K562 (cell line): ENCODE results near the gene LUC7L. TPM values are rescaled to one million over a fixed set of nuclear protein-coding genes. Genes with fewer than 3 reads are reported as not detected.

Source experiments
- ATAC-seq: fragments of 200-7000 bp; cut with Tn5 transposase; 3 replicates; pipeline ENCODE4 v1.9.1; 2020; ENCODE audit warnings: moderate library complexity
- BruUV-seq: library from RNA; stranded (reverse); fragments of 400-500 nt; replicated peaks from 2 replicates; lab custom pipeline; 2021; lab: Mats Ljungman, UMichigan
- CTCF ChIA-PET: fragments of 300-600 bp; formaldehyde crosslinking; extraction: SDS; loops from one replicate; lab custom pipeline; 2021; ENCODE audit warnings: low intra/inter-chr PET ratio; lab: Yijun Ruan, JAX
- POLR2A ChIA-PET: fragments of 300-600, 350-650 bp; sonication (Branson Sonifier 250); formaldehyde crosslinking; extraction: SDS; loops from one replicate; lab custom pipeline; 2021; ENCODE audit warnings: antibody characterized with exemption, inconsistent platforms; lab: Yijun Ruan, JAX
- DNase-seq, 4 experiments: peaks; one replicate each; pipeline versions ENCODE4 v3.0.0 to v3.0.0-alpha.2; 2011 to 2018; ENCODE audit warnings: low spot score in 3 of 4, mixed read lengths in 3 of 4; ENCODE audit errors: extremely low read depth in 1 of 4
- FAIRE-seq: peaks from 2 replicates; lab custom pipeline; 2011; peaks lifted over from hg19 to GRCh38; lab: Jason Lieb, UNC
- H2AFZ ChIP-seq: 2 replicates; pipeline ENCODE4 v1.6.0; 2011; ENCODE audit warnings: low read depth, low read length, control low read depth, inconsistent platforms
- H3K27ac ChIP-seq: fragments of 200-600 bp; 3 replicates; pipeline ENCODE4 v1.8.0; 2011; ENCODE audit warnings: low read depth, mild to moderate bottlenecking, control low read depth, inconsistent platforms, low read length, moderate library complexity, mixed read lengths; ENCODE audit errors: extremely low read depth
- H3K27me3 ChIP-seq, 2 experiments: fragments of 300-600 bp in 1 of 2; 2 replicates in 1 of 2; 3 replicates in 1 of 2; pipeline versions ENCODE4 v1.6.0 to v1.8.0; 2011; ENCODE audit warnings: inconsistent platforms in 2 of 2, low read length in 2 of 2, mild to moderate bottlenecking in 1 of 2, mixed read lengths in 1 of 2, moderate library complexity in 1 of 2; ENCODE audit not compliant: control insufficient read depth in 2 of 2, insufficient read depth in 2 of 2
- H3K36me3 ChIP-seq: fragments of 300-600 bp; 3 replicates; pipeline ENCODE4 v1.8.0; 2011; ENCODE audit warnings: mild to moderate bottlenecking, low read length, inconsistent platforms; ENCODE audit not compliant: control insufficient read depth, insufficient read depth
- H3K4me1 ChIP-seq, 2 experiments: fragments of 200-600 bp in 1 of 2; replicated peaks in 1 of 2; 2 replicates in 1 of 2; 3 replicates in 1 of 2; pipeline versions ENCODE4 v1.5.1 to v1.8.0; 2011; ENCODE audit warnings: inconsistent platforms in 2 of 2, low read length in 2 of 2, mild to moderate bottlenecking in 1 of 2, mixed read lengths in 1 of 2, moderate library complexity in 1 of 2; ENCODE audit not compliant: control insufficient read depth in 2 of 2, insufficient read depth in 2 of 2
- H3K4me2 ChIP-seq: 2 replicates; pipeline ENCODE4 v1.6.1; 2011; ENCODE audit warnings: low read length, control low read depth, inconsistent platforms, mixed read lengths; ENCODE audit not compliant: insufficient read depth
- H3K4me3 ChIP-seq: fragments of 200-600 bp; sonication (generic), shearing (Covaris generic); 2 replicates; pipeline ENCODE4 v1.5.1; 2016; ENCODE audit warnings: control low read depth, inconsistent platforms
- H3K79me2 ChIP-seq: fragments of 200-600 bp; 3 replicates; pipeline ENCODE4 v1.8.0; 2011; ENCODE audit warnings: low read length, inconsistent platforms; ENCODE audit not compliant: control insufficient read depth, insufficient read depth
- H3K9ac ChIP-seq, 2 experiments: 2 replicates each; pipeline versions ENCODE4 v1.6.0 to v1.6.1; 2011; ENCODE audit warnings: low read depth in 2 of 2, low read length in 2 of 2, control low read depth in 1 of 2, inconsistent platforms in 1 of 2, mild to moderate bottlenecking in 1 of 2, mixed read lengths in 1 of 2; ENCODE audit not compliant: insufficient read depth in 1 of 2
- H3K9me1 ChIP-seq: one replicate; pipeline ENCODE4 v1.6.0; 2011; ENCODE audit warnings: inconsistent platforms, mild to moderate bottlenecking, low read length, moderate library complexity; ENCODE audit not compliant: control insufficient read depth, insufficient read depth
- H3K9me3 ChIP-seq: replicated peaks from 2 replicates; pipeline ENCODE4 v1.5.1; 2011; ENCODE audit warnings: low read depth, low read length, inconsistent platforms; ENCODE audit not compliant: control insufficient read depth, insufficient read depth
- H4K20me1 ChIP-seq: replicated peaks from 2 replicates; pipeline ENCODE4 v1.6.1; 2011; ENCODE audit warnings: low read length, inconsistent platforms, mixed read lengths; ENCODE audit not compliant: control insufficient read depth, insufficient read depth
- ARHGAP35 ChIP-seq: fragments of 450-650 bp; IDR thresholded peaks from 2 replicates; pipeline ENCODE4 v1.6.1; 2018; ENCODE audit not compliant: partially characterized antibody
- CHD2 ChIP-seq: IDR thresholded peaks from 2 replicates; pipeline ENCODE4 v1.6.1; 2011; ENCODE audit warnings: low read depth, low read length
- CXXC5 ChIP-seq: fragments of 250-450 bp; sonication (Bioruptor Pico); IDR thresholded peaks from 2 replicates; pipeline ENCODE4 v1.8.0; 2022; ENCODE audit warnings: inconsistent platforms, mild to moderate bottlenecking, moderate library complexity
- ETV1 ChIP-seq: fragments of 450-650 bp; conservative IDR thresholded peaks from 2 replicates; pipeline ENCODE4 v1.6.1; 2016; ENCODE audit warnings: missing genetic modification characterization, control low read depth, low read depth, missing compliant biosample characterization
- HNRNPK ChIP-seq: fragments of 200-400 bp; formaldehyde crosslinking; IDR thresholded peaks from one replicate; pipeline ENCODE4 v1.6.1; 2018; ENCODE audit warnings: mild to moderate bottlenecking, low read depth, low read length; ENCODE audit not compliant: poor library complexity, severe bottlenecking
- NELFE ChIP-seq: IDR thresholded peaks from 2 replicates; pipeline ENCODE4 v1.6.1; 2011; ENCODE audit warnings: mild to moderate bottlenecking; ENCODE audit not compliant: insufficient read depth, insufficient read length
- PTBP1 ChIP-seq: fragments of 200-400 bp; formaldehyde crosslinking; IDR thresholded peaks from 2 replicates; pipeline ENCODE4 v1.6.1; 2017; ENCODE audit warnings: low read depth, low read length
- RUNX1 ChIP-seq: sonication (generic); IDR thresholded peaks from 2 replicates; pipeline ENCODE4 v1.6.1; 2016; ENCODE audit warnings: antibody characterized with exemption, low read depth
- SOX6 ChIP-seq: fragments of 450-650 bp; IDR thresholded peaks from 2 replicates; pipeline ENCODE4 v1.6.1; 2014; ENCODE audit warnings: mild to moderate bottlenecking
- STAT5B ChIP-seq: fragments of 250-450 bp; sonication (Bioruptor Pico); IDR thresholded peaks from 2 replicates; pipeline ENCODE4 v1.8.0; 2021; ENCODE audit warnings: mild to moderate bottlenecking, inconsistent platforms
- ZFP30 ChIP-seq: fragments of 250-450 bp; sonication (Bioruptor Pico); IDR thresholded peaks from 2 replicates; pipeline ENCODE4 v1.8.0; 2022; ENCODE audit warnings: moderate library complexity, mild to moderate bottlenecking, inconsistent platforms, borderline replicate concordance
- ZFX ChIP-seq: sonication (generic); formaldehyde crosslinking; IDR thresholded peaks from 2 replicates; pipeline ENCODE4 v1.8.0; 2022; ENCODE audit warnings: mild to moderate bottlenecking, missing genetic modification reagents, moderate library complexity
- WGBS: fragments of 100-300 bp; shearing (Covaris generic); methylation state at CpG from one replicate; pipeline ENCODE4 v1.1.6; 2016; ENCODE audit warnings: low coverage, mixed read lengths; ENCODE audit not compliant: insufficient coverage; ENCODE audit errors: missing lambda C conversion rate; 5-methylcytosine and 5-hydroxymethylcytosine counted together
- in situ Hi-C: fragments of 300-500 bp; cut with MboI; formaldehyde crosslinking; loops from 4 replicates; pipeline ENCODE4 v1.15.0; 2018; ENCODE audit warnings: inconsistent platforms, mixed read lengths
- intact Hi-C: fragments of 100-400 bp; cut with micrococcal nuclease; formaldehyde crosslinking; loops from 2 replicates; pipeline ENCODE4 v1.14.2; 2022
- polyA plus RNA-seq, 8 experiments: library from polyadenylated mRNA; depleted of rRNA in 4 of 8; stranded (reverse) in 5 of 8; unstranded in 3 of 8; fragments of >200 nt; fragmentation: Nextera tagmentation in 2 of 8; fragmentation: Illumina TruSeq in 1 of 8; extraction: Ambion mirVana in 2 of 8; extraction: Trizol in 1 of 8; gene quantifications; 2 replicates each; pipeline versions ENCODE4 v1.2.1 to v1.2.3, GENCODE V29; 2011 to 2014; ENCODE audit warnings: inconsistent platforms in 1 of 8, missing spikeins in 1 of 8
- total RNA-seq, 7 experiments: library from RNA; depleted of rRNA in 6 of 7; stranded (reverse); fragments of >200 nt in 6 of 7; fragmentation: Illumina TruSeq in 2 of 7; extraction: Trizol in 2 of 7; gene quantifications; 2 replicates each; pipeline versions ENCODE4 v1.2.1 to v1.2.3, GENCODE V29; 2011 to 2021; ENCODE audit warnings: low replicate concordance in 1 of 7
- TF ChIP-seq, protein P1 (sequence below): fragments of 250-450 bp; sonication (Bioruptor Pico); IDR thresholded peaks from 2 replicates; pipeline ENCODE4 v1.4.0; 2020
- TF ChIP-seq, protein P2 (sequence below): sonication (generic); formaldehyde crosslinking; IDR thresholded peaks from 2 replicates; pipeline ENCODE4 v1.8.0; 2023; ENCODE audit warnings: mild to moderate bottlenecking, missing genetic modification reagents

The LUC7L gene
- total and polyA plus RNA-seq, 9 of the 15 experiments (the other 6 are each of a cell fraction or from before 2014, with no cell fraction given): 1.7 to 93.3 (median 59.5) TPM

DNA sequence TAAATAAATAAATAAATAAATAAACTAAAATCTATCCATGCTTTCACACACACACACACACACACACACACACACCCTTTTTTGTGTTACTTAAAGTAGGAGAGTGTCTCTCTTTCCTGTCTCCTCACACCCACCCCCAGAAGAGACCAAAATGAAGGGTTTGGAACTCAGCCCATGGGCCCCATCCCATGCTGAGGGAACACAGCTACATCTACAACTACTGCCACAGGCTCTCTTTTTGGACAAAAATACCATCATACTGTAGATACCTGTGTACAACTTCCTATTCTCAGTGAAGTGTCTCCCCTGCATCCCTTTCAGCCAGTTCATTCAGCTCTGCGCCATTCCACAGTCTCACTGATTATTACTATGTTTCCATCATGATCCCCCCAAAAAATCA is 58.5 kb downstream of the LUC7L start:
- Histone ChIP-seq H4K20me1 (no peaks in the 10 kb centered on the region), H3K4me2 (no peak overlapping the region), H3K9ac (no peak overlapping the region), H3K4me3 (no peak overlapping the region), H3K27me3 (no peaks in the 10 kb centered on the region), H3K36me3 (no peaks in the 10 kb centered on the region), H2AFZ (no peak overlapping the region), H3K9me3 (no peaks in the 10 kb centered on the region), H3K27ac (no peak overlapping the region), H3K4me1 (peaks cover 24 to 65% of the 10 kb centered on the region in 2 experiments; a peak in 4 of 5 replicates), H3K79me2 (peaks cover 4% of the 10 kb centered on the region; the same call in 1 of the 3 replicates), H3K9me1 (no peaks in the 10 kb centered on the region)
- in situ Hi-C loops: no loop called here
- BruUV-seq: no TSS peak
- CTCF ChIA-PET: no interaction called here
- POLR2A ChIA-PET: interaction anchor here (0.6 to 1.0 kb wide), 2 partner anchors 10 to 102 kb away, joined by 3 to 4 read pairs; partner anchors contain the start of gene HBQ1
- no peak for ATAC-seq
- no peak for DNase-seq
- intact Hi-C loops: no loop called here
- WGBS: 38% methylated on average over 1 of the region's 1 CpG
- no peak for FAIRE-seq
- TF ChIP-seq ZFP30 (CRISPR knock-in tag) (no peak), ETV1 (no peak), ZFX (CRISPR knock-in tag) (no peak), SOX6 (no peak), PTBP1 (no peak), HNRNPK (no peak), NELFE (no peak), STAT5B (no peak), RUNX1 (no peak), CXXC5 (no peak), ARHGAP35 (no peak), CHD2 (no peak)
- TF ChIP-seq, protein P1, sequence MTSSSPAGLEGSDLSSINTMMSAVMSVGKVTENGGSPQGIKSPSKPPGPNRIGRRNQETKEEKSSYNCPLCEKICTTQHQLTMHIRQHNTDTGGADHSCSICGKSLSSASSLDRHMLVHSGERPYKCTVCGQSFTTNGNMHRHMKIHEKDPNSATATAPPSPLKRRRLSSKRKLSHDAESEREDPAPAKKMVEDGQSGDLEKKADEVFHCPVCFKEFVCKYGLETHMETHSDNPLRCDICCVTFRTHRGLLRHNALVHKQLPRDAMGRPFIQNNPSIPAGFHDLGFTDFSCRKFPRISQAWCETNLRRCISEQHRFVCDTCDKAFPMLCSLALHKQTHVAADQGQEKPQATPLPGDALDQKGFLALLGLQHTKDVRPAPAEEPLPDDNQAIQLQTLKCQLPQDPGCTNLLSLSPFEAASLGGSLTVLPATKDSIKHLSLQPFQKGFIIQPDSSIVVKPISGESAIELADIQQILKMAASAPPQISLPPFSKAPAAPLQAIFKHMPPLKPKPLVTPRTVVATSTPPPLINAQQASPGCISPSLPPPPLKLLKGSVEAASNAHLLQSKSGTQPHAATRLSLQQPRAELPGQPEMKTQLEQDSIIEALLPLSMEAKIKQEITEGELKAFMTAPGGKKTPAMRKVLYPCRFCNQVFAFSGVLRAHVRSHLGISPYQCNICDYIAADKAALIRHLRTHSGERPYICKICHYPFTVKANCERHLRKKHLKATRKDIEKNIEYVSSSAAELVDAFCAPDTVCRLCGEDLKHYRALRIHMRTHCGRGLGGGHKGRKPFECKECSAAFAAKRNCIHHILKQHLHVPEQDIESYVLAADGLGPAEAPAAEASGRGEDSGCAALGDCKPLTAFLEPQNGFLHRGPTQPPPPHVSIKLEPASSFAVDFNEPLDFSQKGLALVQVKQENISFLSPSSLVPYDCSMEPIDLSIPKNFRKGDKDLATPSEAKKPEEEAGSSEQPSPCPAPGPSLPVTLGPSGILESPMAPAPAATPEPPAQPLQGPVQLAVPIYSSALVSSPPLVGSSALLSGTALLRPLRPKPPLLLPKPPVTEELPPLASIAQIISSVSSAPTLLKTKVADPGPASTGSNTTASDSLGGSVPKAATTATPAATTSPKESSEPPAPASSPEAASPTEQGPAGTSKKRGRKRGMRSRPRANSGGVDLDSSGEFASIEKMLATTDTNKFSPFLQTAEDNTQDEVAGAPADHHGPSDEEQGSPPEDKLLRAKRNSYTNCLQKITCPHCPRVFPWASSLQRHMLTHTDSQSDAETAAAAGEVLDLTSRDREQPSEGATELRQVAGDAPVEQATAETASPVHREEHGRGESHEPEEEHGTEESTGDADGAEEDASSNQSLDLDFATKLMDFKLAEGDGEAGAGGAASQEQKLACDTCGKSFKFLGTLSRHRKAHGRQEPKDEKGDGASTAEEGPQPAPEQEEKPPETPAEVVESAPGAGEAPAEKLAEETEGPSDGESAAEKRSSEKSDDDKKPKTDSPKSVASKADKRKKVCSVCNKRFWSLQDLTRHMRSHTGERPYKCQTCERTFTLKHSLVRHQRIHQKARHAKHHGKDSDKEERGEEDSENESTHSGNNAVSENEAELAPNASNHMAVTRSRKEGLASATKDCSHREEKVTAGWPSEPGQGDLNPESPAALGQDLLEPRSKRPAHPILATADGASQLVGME (CRISPR knock-in tag): no peak
- TF ChIP-seq, protein P2, sequence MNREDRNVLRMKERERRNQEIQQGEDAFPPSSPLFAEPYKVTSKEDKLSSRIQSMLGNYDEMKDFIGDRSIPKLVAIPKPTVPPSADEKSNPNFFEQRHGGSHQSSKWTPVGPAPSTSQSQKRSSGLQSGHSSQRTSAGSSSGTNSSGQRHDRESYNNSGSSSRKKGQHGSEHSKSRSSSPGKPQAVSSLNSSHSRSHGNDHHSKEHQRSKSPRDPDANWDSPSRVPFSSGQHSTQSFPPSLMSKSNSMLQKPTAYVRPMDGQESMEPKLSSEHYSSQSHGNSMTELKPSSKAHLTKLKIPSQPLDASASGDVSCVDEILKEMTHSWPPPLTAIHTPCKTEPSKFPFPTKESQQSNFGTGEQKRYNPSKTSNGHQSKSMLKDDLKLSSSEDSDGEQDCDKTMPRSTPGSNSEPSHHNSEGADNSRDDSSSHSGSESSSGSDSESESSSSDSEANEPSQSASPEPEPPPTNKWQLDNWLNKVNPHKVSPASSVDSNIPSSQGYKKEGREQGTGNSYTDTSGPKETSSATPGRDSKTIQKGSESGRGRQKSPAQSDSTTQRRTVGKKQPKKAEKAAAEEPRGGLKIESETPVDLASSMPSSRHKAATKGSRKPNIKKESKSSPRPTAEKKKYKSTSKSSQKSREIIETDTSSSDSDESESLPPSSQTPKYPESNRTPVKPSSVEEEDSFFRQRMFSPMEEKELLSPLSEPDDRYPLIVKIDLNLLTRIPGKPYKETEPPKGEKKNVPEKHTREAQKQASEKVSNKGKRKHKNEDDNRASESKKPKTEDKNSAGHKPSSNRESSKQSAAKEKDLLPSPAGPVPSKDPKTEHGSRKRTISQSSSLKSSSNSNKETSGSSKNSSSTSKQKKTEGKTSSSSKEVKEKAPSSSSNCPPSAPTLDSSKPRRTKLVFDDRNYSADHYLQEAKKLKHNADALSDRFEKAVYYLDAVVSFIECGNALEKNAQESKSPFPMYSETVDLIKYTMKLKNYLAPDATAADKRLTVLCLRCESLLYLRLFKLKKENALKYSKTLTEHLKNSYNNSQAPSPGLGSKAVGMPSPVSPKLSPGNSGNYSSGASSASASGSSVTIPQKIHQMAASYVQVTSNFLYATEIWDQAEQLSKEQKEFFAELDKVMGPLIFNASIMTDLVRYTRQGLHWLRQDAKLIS (CRISPR knock-in tag): no peak
